GM12891 (cell line): ENCODE measurements around the gene C19orf18.

Experiments
- POLR2A ChIP-seq: IDR thresholded peaks from 2 replicates; pipeline ENCODE4 v1.6.1; 2011; ENCODE audit warnings: low read depth, low read length, control low read depth
- POLR2AphosphoS5 ChIP-seq: IDR thresholded peaks from 2 replicates; pipeline ENCODE4 v1.6.1; 2011; ENCODE audit warnings: low read depth, low read length, control low read depth
- SPI1 ChIP-seq: IDR thresholded peaks from 2 replicates; pipeline ENCODE4 v1.6.1; 2011; ENCODE audit warnings: low read depth, low read length, control low read depth
- TAF1 ChIP-seq: IDR thresholded peaks from 2 replicates; pipeline ENCODE4 v1.6.1; 2011; ENCODE audit warnings: low read depth, low read length, control low read depth

DNA sequence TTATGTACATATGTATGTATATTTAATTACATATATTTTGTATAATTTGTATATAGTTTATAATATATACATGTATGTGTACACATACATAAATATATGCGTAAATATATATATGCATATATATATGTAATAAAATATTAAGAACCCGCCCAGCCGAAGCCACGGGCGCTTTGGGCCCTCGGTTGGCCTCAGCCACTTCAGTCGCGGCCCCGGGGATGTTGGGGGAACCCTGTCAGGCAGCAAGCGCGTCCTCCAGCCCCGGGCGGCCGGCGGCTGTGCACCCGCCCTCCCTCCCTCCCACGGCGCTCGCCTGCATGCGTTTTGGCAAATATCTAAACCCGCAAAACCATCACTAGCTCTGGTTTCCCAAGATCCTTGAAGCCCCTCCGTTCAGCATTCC is 36.2 kb upstream of the C19orf18 start:
- TF ChIP-seq POLR2A (no peak), POLR2AphosphoS5 (no peak), TAF1 (no peak), SPI1 (no peak)
